Large intestine (tissue), 3 donors: ENCODE results near the gene GNA14. TPM values are rescaled to one million over a fixed set of nuclear protein-coding genes. Genes with fewer than 3 reads are reported as not detected.
"Not testable (repeated sequence)": the region's sequence is repeated elsewhere in the genome, so short reads cannot be mapped to it uniquely, and the experiment has no call there.

Source experiments
- DNase-seq, 2 donors: peaks; one replicate each; pipeline versions ENCODE4 v3.0.0 to v3.0.0-alpha.2; 2013
- H3K27ac ChIP-seq: one replicate; pipeline ENCODE4 v1.5.1; 2013; ENCODE audit warnings: low read length
- H3K27me3 ChIP-seq: 2 replicates; pipeline ENCODE4 v1.6.1; 2013; ENCODE audit warnings: low read length; ENCODE audit not compliant: control insufficient read depth, insufficient read depth
- H3K36me3 ChIP-seq: 2 replicates; pipeline ENCODE4 v1.6.1; 2013; ENCODE audit warnings: low read length; ENCODE audit not compliant: control insufficient read depth, insufficient read depth
- H3K4me1 ChIP-seq: one replicate; pipeline ENCODE4 v1.6.1; 2013; ENCODE audit warnings: low read length; ENCODE audit not compliant: control insufficient read depth, insufficient read depth
- H3K4me3 ChIP-seq: one replicate; pipeline ENCODE4 v1.5.1; 2013; ENCODE audit warnings: low read length
- H3K9me3 ChIP-seq: one replicate; pipeline ENCODE4 v1.6.1; 2013; ENCODE audit warnings: mild to moderate bottlenecking, low read depth, low read length, moderate library complexity; ENCODE audit not compliant: control insufficient read depth
- WGBS: methylation state at CpG from one replicate; pipeline ENCODE4 v1.1.5; 2013; ENCODE audit warnings: low lambda C conversion rate; ENCODE audit not compliant: insufficient coverage; 5-methylcytosine and 5-hydroxymethylcytosine counted together
- polyA plus RNA-seq: library from polyadenylated mRNA; unstranded; fragments of 120-200 nt; gene quantifications from one replicate; pipeline ENCODE4 v1.2.1, GENCODE V29; 2013

The GNA14 gene
- polyA plus RNA-seq, 1 donor: 2.7 TPM

- DNase-seq: peak; percentile 12 to 46
- Histone ChIP-seq H3K27me3 (peaks cover 28% of the 10 kb centered on the region), H3K4me1 (peaks cover 7% of the 10 kb centered on the region), H3K27ac (no peak overlapping the region), H3K4me3 (peak overlapping the region; percentile 51), H3K9me3 (peaks cover 8% of the 10 kb centered on the region), H3K36me3 (no peaks in the 10 kb centered on the region)
- WGBS: no CpG with 5 or more reads among the region's 83 CpGs
Measured at GRCh38 chr9:77647267-77648233, 572 bp downstream of the GNA14 start.

DNA sequence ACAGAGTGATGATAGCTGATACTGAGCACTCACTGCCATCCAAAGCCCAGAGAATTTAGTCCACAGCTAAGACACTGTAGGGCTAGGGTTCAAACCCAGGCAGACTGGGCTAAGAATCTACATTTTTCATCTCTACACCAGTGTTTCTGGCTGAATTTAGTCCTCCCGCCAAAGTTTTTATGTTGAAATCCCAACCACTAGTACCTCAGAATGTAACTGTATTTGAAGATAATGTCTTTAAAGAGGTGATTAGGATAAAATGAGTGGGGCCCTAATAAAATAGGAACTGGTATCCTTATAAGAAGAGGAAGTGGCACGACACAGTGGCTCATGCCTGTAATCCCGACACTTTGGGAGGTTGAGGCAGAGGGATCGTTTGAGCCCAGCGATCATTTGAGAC, 4.3 kb downstream of the GNA14 start:
- Histone ChIP-seq H3K4me1 (peaks cover 7% of the 10 kb centered on the region), H3K27me3 (peaks cover 28% of the 10 kb centered on the region), H3K9me3 (peaks cover 8% of the 10 kb centered on the region), H3K4me3 (no peak overlapping the region), H3K27ac (no peak overlapping the region), H3K36me3 (no peaks in the 10 kb centered on the region)
- WGBS: 100% methylated on average over 2 of the region's 5 CpGs
- no peak for DNase-seq

DNA sequence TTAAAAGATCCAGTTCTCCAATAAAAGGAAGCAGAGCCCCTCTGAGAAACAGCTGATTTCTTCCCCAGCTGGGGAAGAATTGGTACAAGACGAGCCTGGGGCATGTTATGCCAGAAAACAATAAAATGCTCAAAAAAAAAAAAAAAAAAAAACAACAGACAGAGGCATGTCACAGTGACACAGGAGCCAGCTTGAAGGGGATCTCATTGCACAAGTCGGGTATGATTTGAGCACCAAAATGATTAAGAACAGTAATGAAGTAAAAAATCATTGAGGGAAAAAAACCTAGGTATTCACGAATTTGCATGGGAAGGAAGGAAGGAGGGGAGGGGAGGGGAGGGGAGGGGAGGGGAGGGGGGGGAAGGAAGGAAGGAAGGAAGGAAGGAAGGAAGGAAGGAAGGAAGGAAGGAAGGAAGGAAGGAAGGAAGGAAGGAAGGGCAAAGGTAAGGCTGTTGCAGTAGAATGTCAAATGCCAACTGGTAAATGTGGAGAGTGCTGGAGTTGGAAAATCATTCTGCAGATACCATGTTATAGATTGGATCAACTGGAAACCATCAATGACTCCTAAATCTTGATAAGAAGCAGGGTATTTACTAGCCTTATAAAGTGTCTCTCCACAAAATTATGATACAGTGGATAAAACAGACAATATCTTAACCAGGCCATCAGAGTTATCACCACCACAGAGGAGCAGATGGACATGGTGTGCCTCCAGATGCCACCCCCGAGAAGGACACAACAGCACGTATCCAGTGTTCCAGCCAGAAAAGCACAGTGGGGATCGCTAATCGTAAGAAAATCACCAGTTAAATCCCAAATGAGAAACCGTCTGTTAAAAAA, 7.2 kb downstream of the GNA14 start:
- Histone ChIP-seq H3K27ac (no peak overlapping the region), H3K9me3 (no peaks in the 10 kb centered on the region), H3K27me3 (peaks cover 2% of the 10 kb centered on the region), H3K36me3 (no peaks in the 10 kb centered on the region), H3K4me3 (no peak overlapping the region), H3K4me1 (no peaks in the 10 kb centered on the region)
- DNase-seq: no peak
- 100% methylated on average over 4 of the region's 8 CpGs for WGBS

GRCh38 chr9:77632652-77633051, 15.5 kb downstream of the GNA14 start:
- no peaks in the 10 kb centered on the region for H3K27me3 ChIP-seq
- H3K27ac ChIP-seq: no peak overlapping the region
- WGBS: no CpG with 5 or more reads among the region's 5 CpGs

GRCh38 chr9:77628864-77629263, 19.3 kb downstream of the GNA14 start:
- WGBS: no CpG with 5 or more reads among the region's 4 CpGs
- not testable (repeated sequence) for H3K36me3 ChIP-seq, H3K27me3 ChIP-seq, H3K4me3 ChIP-seq, DNase-seq, H3K9me3 ChIP-seq, H3K27ac ChIP-seq, H3K4me1 ChIP-seq

More at GRCh38 chr9:77632652-77633051, 15.5 kb downstream of the GNA14 start:
- no peaks in the 10 kb centered on the region for H3K4me1 ChIP-seq
- H3K9me3 ChIP-seq: no peaks in the 10 kb centered on the region
- DNase-seq: no peak
- no peak overlapping the region for H3K4me3 ChIP-seq
- H3K36me3 ChIP-seq: no peaks in the 10 kb centered on the region

GRCh38 chr9:77616191-77616590, 31.9 kb downstream of the GNA14 start:
- no peak overlapping the region for H3K27ac ChIP-seq
- DNase-seq: no peak
- no peaks in the 10 kb centered on the region for H3K36me3 ChIP-seq
- H3K27me3 ChIP-seq: no peaks in the 10 kb centered on the region
- H3K4me3 ChIP-seq: no peak overlapping the region
- no CpG with 5 or more reads among the region's 4 CpGs for WGBS
- H3K9me3 ChIP-seq: no peaks in the 10 kb centered on the region
- no peaks in the 10 kb centered on the region for H3K4me1 ChIP-seq

DNA sequence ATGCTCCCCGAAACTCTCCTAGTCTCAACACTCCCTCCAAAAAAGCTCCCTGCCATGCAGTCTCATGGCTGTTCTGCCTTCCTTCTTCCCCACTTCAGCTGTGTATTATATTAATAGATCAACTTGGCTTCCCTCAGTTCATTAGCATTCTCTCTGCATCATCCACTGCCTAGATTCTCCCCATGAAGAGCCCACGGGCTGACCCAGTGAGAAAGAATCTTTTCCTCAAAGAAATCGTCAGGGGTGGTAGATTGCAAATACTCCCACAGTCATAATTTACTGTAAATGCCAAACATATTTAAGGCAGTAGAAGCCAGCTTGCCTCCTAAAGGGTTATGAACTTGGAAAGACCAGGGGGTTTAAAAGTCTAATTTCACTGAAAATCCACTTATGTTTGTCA, 33.5 kb downstream of the GNA14 start:
- Histone ChIP-seq H3K27me3 (no peaks in the 10 kb centered on the region), H3K4me1 (no peaks in the 10 kb centered on the region), H3K4me3 (no peak overlapping the region), H3K27ac (no peak overlapping the region), H3K9me3 (no peaks in the 10 kb centered on the region), H3K36me3 (no peaks in the 10 kb centered on the region)
- no peak for DNase-seq
- WGBS: 86% methylated on average over 1 of the region's 3 CpGs

GRCh38 chr9:77606526-77606925, 41.6 kb downstream of the GNA14 start:
- no peak overlapping the region for H3K27ac ChIP-seq
- no peak overlapping the region for H3K4me3 ChIP-seq
- no CpG with 5 or more reads among the region's 2 CpGs for WGBS
- no peak for DNase-seq
- no peaks in the 10 kb centered on the region for H3K9me3 ChIP-seq
- H3K4me1 ChIP-seq: peaks cover 6% of the 10 kb centered on the region
- H3K36me3 ChIP-seq: no peaks in the 10 kb centered on the region
- H3K27me3 ChIP-seq: no peaks in the 10 kb centered on the region

DNA sequence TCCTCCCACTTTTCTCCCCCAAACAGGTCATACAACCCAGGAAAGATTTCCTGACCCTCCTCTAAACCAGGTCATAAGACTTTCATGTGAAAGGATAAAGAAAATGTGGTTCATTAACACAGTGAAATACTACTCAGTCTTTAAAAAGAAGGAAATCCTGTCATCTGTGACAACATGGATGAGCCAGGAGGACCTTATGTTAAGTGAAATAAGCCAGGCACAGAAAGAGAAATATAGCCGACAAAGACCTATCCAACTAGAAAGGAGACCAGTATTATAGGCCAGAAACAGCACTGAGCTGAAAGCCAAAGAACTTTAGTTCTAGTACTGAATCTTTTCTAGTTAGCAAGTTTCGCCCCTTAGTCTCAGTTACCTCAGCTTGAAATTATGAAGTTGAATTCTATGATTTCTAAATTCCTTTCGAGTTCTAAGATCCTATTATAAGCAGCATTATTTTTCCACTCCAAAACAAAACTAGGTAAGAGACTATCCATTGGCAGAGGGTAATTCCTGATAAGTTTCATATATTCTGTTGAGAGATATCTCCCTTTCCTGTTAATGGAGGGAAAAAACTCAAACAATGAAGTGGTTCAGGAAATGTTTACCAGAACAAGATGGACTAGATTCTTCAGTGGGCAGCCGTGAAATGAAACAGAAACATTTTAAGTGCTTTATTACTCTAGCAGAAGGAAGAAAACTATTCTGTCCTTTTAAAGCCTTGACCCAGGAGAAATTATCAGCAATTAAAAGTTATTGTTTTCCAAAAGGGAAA, 42.5 kb downstream of the GNA14 start:
- WGBS: 100% methylated on average over 1 of the region's 4 CpGs
- no peaks in the 10 kb centered on the region for H3K9me3 ChIP-seq
- no peak overlapping the region for H3K4me3 ChIP-seq
- no peaks in the 10 kb centered on the region for H3K27me3 ChIP-seq
- no peaks in the 10 kb centered on the region for H3K36me3 ChIP-seq
- DNase-seq: peak in 1 of 2 donors; percentile 24
- peak overlapping the region; percentile 24 for H3K27ac ChIP-seq
- H3K4me1 ChIP-seq: peaks cover 6% of the 10 kb centered on the region

GRCh38 chr9:77604316-77604715, 43.8 kb downstream of the GNA14 start:
- no peak overlapping the region for H3K27ac ChIP-seq

More at GRCh38 chr9:77604316-77604715, 43.8 kb downstream of the GNA14 start:
- no CpG with 5 or more reads among the region's 1 CpG for WGBS
- peaks cover 6% of the 10 kb centered on the region for H3K4me1 ChIP-seq
- no peak overlapping the region for H3K4me3 ChIP-seq
- no peaks in the 10 kb centered on the region for H3K36me3 ChIP-seq
- no peaks in the 10 kb centered on the region for H3K9me3 ChIP-seq
- H3K27me3 ChIP-seq: no peaks in the 10 kb centered on the region
- no peak for DNase-seq
